HG02870 (cell line): ENCODE measurements around the gene CFAP92.

Experiments
- ATAC-seq: cut with Tn5 transposase; IDR thresholded peaks from one replicate; pipeline ENCODE4 v1.9.1; 2021; ENCODE audit warnings: mild to moderate bottlenecking, moderate library complexity; ENCODE audit not compliant: unreplicated experiment

CFAP92 gene

DNA sequence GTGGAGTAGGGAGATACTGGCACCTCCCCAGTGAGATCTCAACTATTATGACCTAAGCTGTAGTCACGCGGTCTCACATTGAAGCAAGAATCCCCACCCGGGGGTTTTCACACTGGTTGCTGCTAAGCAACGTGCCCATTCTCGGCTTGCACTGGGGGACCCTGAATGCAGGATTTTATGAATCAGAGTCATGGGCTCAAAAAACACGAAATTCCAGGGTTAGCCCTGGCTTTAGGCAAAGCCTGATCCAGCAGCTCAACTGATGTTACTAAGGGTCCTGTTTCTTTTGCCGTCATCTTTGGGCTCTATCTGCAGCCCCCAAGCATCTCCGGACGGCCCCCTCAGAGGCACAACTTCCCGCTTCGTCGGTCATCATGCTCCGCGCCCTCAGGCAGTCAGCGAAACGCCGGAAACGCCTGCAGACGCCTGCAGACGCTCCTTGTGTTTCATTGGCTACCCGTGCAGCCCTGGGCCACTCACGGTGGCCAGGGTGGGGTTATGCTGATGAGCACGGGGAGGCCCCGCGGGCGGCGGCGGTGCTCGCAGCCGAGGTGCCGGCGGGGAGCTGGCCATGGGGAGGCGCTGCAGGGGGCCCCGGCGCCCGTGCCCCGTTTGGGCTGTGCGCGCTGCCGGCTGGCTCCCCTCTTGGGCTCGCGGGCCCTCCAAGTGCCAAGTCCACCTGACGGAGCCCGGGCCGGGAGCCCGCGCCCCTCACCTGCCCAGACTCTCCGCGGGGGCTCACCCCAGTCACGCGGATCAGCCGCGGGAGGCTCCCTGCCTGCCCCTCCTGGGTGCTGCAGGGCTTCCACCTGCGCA is 33.1 kb upstream of the CFAP92 start:
- ATAC-seq: peak; percentile 98

DNA sequence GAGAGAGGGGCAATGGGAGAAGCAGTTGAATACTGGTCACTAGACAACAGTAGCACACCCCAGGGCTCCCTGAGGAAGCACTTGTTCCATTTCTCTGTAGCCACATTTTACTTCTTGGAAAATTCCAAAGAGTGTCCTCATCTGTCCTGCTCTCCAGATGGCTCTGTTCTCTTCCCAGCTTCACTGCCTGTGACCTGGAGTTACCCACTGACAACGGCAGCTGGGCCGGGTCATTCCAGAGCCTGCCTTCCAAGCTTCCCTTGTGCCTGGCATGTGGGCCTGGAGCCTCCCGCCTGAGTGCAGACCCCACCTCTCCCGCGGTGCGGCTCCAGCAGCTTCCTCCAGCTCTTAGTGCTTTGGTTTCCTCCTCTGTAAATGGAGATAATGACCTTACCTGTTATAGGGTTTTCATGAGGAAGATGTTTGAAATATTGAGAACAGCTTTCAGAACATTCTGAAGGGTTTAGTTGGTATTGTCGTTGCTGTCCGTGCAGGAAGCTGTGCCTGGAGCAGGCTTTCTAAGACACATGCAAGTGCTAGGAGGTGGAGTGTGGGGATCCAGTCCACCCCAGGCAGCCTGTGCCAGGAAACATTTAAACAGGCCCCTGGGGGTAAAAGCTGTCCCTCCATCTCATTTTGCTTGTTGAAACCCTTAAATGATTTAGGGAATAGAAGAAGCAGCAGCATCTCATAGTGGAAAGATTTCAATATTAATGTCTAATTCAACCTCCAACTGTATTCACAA is 32.0 kb upstream of the CFAP92 start:
- no peak for ATAC-seq

DNA sequence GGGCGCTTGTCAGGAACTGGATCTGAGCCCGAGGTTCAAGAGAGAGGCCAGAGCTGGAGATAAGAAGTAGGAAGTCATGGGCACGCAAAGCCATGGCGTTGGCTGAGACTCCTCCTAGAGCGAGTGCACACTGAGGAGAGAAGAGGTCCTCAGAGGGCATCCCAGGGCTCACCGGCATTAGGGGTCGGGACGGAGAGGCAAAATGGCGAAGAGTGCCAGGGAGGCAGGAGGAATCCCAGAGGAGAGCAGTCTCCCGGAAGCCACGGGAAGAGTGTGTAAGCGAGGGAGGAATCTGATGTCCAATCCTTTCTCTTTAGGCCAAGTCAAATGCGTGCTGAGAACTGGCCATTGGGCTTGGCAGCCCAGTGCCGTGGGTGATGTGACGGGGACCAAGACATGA is 31.2 kb upstream of the CFAP92 start:
- no peak for ATAC-seq

DNA sequence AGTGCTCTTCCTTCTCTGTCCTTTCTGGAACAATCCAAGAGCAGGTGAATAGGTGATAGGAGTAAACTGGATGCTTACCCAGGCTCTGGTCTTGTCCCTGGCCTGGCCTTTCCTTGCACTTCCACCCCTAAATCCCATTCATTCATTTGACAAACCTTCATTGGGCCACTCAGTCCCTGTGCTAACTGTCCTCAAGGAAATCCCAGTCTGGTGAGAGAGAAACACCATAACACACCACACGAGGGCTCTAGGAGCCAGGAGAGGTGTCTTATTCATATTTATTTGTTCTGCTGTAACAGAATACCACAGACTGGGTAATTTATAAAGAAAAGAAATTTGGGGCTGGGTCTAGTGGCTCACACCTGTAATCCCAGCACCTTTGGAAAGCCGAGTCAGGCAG is 30.0 kb upstream of the CFAP92 start:
- ATAC-seq: no peak

DNA sequence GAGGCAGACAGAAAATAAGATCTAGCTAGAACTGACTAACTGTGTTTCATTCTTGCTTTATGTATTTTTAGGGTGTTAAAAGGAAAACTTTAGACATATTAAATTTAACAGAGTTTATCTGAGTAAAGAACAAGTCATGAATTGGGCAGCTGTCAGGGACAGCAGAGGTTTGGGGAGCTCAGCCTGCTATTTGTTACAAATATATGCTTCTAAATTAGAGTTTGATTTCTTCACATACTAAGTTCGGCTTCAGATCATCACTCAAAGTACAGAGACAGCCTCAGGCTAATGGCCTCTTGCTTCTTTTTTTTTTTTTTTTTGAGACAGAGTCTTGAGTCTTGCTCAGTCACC is 29.1 kb upstream of the CFAP92 start:
- no peak for ATAC-seq

DNA sequence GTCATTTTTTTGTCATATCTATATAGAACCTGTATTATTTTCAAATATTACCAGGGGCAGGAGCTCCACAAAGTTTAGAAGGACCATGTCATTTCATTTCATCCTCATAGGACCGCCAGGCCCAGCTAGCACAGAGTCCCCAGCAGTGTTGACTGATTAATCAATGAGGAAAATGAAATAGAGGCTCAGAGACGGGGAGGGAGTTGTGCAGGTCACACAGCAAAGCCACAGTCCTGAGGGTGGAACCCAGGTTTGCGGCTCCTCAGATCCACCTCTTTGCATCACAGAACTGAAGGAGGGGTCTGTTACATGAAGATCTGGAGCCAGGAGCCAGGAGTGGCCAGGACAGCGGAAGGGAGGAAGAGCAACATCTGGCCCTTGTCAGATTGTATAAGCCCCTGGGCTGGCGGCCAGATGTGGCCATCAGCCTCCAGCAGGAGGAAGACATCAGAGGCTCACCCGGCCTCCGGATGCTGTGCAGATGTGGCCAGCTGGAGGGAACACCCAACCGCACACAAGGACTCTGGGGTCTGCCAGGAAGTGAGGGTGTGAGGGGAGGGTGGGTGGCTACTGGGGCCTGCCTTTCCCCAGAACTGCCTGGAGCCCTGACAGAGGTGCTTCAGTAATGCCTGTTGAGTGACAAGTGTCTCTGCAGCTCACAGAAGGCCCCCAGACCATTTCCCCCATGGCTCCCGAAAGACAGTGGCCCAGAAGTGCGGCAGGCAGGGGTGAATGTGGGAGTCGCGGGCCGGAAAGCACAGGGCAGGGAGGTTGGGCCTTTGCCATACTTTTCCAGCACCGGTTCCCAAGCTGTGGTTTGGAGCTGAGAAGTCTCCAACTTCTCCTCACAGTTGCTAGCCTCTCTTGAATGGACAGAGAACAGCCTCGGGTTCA is 28.5 kb upstream of the CFAP92 start:
- no peak for ATAC-seq

DNA sequence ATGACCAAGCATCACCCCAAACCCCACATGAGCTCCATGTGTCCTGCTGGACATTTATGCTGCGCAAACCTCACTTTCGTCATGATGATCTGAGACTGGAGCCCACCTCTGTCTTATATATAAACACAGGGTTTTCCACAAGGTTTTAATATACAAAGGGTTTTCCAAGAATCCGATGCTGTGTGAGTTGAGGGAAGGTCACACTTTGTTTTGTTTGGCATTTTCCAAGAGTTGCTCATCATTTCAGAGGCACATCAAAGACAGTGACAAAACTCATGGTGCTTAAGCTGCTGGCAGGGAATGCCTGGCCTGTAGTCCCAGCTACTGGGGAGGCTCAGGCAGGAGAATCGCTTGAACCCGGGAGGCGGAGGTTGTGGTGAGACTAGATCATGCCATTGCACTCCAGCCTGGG is 27.3 kb upstream of the CFAP92 start:
- no peak for ATAC-seq

DNA sequence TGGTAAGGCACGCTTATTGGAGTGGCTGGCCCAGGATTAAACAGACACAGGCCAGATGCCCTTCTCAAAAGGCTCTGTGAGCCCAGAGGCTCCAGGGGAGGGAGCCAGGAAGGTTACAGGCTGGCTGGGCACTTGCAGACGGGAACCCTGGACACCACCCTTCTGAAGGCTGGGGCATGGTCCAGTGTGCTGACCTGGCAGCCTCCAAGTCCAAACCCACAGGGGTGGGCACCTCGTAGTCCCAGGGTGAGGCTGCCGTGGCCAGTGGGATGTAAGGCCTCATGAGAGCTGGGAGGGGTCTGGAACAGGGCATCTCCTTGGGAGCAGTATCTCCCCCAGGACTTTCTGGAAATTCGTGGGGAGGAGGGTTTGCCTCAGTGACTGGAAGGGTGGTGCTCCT is 26.8 kb upstream of the CFAP92 start:
- no peak for ATAC-seq

DNA sequence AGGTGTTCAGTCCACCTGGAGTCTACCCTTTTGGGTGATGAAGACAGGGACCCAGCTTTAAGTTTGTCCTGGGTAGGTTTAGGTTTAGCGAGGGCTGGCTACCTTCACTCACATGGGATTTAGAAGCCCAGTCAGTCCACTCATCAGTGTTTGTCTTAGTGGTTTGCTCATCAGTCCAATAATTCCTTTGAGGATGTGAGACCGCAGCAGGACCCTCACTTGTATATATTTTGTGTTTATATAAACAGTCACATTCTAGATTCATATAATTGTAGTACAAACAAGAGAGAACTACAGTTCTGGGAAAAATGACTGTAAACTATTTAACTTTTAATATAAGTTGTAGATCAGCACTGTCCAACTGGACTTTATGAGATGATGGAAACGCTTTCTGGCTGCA is 25.4 kb upstream of the CFAP92 start:
- no peak for ATAC-seq

DNA sequence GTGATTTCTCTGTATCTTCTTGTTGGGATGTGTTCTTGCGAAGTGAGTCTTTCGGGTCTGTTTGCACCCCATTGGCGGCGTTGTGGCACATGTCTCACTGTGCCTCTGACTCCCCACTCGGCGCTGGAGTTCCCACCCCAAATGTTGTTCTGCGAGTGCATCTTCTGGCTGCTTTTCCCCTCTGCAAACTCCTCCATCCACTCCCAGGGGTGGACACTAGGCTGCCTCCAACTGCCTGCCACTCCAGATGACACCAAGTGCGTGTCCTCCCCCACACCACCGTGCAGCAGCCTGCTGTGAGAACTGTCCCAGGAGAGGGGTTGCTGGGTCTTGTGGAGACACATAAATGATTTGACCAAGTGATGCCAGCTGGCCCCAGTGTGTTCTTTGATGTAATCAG is 24.9 kb upstream of the CFAP92 start:
- ATAC-seq: no peak

DNA sequence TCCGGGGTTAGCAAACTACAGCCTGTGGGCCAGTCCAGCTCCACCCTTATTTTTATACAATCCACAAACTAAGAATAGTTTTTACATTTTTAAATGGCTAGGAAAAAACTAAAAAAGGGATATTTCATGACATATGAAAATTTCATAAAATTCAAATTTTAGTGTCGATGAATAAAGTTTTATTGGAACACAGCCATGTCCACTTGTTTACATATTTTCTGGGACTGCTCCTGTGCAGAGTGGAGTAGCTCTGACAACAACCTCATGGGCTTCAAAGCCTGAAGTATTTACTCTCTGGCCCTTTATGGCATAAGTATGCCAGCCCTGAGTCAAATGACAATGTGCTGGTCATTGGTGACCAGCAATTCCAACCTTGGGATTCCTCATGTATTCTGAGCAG is 24.4 kb upstream of the CFAP92 start:
- no peak for ATAC-seq

DNA sequence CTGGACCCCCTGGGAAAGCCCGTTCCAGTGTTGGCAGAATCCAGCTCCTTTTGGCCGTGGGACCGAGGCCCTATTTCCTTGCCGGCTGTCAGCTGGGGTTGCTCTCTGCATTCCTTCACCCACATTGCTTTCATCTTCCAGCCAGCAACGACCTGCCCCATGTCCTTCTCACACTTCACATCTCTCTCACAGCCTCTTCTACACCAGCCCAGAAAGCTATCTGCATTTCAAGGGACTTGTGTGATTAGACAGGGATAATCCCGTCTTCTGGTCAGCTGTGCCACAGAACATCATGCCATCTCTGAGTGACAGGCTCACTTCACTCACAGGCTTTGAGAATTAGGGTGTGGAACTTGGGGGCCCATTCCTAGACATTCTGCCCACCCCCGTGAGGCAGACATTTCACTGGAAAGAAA is 23.6 kb upstream of the CFAP92 start:
- ATAC-seq: peak; percentile 14

DNA sequence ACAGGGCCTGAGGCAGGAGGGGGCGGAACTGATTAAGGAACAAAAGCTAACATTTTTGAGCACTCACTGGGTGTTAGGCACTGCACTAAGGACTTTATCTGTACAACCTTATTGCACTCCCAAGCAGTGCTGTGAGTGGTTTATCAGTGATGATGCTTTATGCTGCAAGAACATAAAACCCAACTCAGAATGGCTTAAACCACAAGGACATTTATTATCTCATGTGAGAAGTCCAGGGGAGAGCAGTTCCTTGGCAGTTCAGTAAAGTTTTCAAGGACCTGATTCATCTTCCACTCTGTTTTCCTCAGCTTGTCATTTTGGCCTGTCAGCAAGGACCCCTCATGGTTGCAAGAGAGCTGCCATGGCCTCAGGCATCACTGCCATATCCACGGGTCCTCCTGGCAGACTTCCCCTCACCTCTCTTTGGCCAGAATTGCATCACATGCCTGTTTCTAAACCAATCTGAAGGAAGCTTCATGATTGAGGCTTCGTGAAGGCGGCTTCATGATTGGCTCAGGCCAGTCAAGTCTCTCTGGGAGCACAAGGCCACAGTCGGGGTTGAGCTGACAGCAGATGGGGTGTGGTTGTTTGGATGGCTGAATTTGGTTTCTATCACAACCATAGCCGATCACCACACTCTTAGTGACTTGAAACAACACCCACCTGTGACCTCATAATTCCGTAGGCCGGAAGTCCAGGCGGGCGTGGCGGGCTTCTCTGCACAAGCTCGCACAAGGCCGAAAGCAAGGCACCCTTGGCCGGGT is 23.0 kb upstream of the CFAP92 start:
- ATAC-seq: peak; percentile 85

DNA sequence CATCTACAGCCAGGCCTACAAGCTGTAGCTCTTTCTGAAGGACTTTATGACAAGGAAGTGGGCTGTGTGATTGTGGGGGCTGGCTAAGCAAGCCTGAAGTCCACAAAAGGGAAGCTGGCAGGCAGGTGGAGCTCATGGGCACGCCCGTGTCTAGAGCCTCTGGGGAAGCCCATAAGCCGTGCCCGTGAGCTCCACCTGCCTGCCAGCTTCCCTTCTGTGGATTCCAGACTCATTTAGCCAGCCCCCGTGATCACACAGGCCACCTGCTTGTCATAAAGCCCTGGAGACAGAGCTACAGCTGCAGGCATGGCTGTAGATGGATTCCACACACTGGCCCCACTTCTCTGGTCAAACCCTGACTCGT is 22.5 kb upstream of the CFAP92 start:
- ATAC-seq: no peak

DNA sequence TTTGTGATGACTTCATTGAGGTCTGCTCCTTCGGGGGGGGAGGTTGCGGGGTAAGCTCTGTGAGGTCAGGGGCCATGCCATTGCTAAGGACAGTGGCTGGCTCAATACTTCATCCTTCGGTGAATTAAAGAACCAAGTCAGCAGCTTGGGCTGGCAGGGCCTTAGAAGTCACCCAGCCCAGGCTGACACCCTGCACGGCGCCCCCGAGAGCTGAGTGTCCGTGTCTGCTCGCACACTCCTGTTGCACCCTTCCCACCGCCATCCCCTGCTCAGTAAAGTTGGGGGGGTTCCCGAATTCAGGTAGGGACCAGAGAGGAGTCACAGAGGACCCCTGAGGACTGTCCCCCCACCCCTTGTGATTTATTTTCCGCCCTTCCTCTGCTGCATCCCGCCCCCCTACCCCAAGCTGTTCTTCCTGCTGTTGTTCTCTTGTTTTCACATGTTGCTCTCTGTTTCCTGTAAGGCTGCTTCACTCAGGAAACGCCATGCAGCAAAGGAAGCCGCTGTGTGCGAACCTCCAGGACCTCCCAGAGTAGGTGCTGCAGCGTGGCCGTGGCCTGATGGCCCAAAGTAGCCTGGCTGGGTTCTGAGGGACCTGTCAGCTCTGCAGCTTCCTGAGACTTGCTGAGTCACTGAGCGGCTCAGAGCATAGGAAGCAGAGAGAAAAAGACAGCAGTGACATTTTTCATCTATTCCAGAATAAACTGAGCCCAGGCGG is 21.7 kb upstream of the CFAP92 start:
- no peak for ATAC-seq

DNA sequence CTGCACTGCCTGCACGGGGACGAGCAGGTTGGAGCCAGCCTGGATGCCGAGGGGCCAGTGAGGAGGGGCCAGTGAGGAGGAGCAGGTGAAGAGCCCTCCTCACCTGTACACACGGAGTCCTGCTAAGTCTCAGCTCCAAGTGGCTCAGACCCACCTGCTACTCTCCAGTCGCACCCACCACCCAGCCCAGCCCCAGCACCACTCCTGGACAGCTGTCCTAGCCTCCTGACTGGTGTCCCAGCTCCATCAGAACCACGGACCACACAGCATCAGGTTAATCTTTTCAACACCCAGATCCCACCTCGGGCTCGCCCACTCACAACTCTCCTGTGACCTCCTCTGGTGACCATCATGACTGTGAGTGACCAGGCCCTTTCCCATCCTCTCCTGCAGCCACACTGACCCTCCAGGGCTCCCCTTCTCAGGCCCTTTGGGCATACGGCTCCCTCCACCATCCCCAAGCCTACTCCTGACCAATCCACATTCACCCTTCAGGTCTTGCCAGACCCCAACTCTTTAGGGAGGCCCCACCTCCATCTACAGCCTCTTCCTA is 21.0 kb upstream of the CFAP92 start:
- no peak for ATAC-seq

DNA sequence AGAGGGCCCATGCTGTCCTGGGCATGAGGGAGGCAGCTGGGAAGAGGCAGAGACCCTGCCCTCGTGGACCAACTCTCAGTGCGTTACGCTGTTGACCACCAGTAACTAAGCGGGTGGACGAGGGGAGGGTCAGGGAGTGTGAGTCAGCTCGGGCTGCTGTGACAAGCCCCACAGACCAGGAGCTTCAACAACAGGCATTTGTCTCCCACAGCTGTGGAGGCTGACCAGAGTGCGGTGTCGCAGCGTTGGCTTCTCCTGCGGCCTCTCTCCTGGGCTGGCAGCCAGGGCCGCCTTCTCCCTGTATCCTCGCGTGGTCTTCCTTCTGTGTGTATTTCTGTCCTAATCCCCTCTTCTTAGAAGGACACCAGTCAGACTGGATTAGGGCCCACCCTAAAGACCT is 20.3 kb upstream of the CFAP92 start:
- no peak for ATAC-seq

DNA sequence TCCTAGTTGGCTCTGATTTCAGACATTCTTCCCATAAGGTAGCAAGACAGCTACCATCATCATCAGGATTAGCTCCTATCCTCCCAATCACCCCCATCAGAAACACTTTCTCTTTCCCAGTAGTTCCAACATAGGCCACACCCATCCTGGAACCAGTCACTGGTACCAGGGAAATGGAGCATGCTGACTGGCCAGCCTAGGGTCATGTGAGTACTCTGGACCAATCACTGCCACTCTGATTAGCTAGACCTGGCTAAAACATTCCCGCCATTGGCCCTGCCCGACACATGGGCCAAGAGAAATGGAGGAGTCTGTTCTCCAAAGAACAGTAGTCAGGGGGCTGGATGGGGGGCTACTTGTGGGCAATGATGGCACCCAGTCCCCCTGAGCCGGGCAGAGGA is 19.6 kb upstream of the CFAP92 start:
- ATAC-seq: no peak

DNA sequence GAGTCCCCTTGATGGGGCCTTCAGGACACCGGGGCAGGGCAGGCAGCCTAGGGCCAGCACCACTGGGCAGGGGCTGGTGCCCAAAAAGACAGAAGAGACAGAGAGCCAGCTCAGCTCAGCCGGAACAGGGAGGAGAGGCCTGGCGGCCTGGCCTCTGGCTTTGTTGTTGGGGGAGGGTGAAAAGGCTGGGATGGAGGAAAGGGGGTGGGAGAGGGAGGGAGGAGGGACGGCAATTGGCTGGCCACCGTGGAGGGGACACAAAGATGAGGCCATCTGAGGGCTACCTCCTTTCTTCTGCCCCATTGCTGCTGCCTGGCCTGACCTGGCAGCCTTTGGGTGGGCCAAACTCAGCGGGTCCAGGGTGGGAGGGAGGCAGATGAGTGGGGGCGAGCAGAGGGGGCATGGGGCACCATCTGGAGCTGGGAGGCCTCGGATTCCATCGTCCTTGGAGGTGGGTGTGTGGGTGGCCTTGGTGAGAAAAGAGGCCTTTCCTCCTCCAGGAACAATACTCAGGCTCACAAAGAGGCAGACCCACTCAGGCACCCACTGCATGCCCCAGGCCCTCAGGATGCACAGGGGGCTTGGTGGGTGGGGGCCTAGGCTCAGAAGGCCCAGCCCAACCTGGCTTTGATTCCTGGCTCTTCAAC is 16.6 kb upstream of the CFAP92 start:
- ATAC-seq: no peak
